Measurements from ENCODE around the gene SNRPA. TPM values are rescaled to one million over a fixed set of nuclear protein-coding genes. Genes with fewer than 3 reads are reported as not detected.
A peak's percentile ranks its signal among the peaks of the same experiment; 100 is the strongest.

The SNRPA gene
- total and polyA plus RNA-seq, 2 of the 13 experiments (the other 11 are each of a cell fraction or from before 2014, with no cell fraction given), result 59.6 to 162 TPM

DNA sequence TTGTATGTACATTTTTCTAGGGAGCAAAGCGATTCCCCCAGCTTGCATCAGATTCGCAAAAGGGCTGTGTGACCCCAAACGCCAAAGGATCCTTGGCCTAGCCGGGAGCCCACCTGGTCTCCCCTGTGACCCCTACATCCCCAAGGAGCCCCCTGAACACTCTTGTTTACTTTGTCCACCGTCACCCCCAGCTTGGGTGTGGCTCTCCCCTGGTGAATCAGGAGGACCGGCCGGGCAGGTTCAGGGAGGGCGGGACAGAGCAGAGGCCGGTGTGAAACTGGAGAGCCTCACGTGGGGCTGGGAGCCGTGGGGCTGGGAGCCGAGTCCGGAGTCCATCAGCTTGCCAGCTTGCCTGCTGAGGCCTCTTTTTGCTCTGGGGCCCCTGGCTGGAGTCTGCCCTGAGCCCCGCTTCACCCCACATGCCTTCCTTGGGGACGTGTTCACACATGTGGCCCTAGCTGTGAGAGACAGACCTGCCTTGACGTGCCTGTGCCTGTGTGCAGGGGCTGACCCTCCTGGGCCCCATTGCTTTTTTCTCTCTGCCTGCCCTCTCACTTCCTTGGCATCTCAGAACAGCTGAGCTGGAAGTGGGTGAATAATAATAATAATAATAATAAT lies 32.1 kb upstream of the SNRPA start (continued):
- TF ChIP-seq, protein P1, sequence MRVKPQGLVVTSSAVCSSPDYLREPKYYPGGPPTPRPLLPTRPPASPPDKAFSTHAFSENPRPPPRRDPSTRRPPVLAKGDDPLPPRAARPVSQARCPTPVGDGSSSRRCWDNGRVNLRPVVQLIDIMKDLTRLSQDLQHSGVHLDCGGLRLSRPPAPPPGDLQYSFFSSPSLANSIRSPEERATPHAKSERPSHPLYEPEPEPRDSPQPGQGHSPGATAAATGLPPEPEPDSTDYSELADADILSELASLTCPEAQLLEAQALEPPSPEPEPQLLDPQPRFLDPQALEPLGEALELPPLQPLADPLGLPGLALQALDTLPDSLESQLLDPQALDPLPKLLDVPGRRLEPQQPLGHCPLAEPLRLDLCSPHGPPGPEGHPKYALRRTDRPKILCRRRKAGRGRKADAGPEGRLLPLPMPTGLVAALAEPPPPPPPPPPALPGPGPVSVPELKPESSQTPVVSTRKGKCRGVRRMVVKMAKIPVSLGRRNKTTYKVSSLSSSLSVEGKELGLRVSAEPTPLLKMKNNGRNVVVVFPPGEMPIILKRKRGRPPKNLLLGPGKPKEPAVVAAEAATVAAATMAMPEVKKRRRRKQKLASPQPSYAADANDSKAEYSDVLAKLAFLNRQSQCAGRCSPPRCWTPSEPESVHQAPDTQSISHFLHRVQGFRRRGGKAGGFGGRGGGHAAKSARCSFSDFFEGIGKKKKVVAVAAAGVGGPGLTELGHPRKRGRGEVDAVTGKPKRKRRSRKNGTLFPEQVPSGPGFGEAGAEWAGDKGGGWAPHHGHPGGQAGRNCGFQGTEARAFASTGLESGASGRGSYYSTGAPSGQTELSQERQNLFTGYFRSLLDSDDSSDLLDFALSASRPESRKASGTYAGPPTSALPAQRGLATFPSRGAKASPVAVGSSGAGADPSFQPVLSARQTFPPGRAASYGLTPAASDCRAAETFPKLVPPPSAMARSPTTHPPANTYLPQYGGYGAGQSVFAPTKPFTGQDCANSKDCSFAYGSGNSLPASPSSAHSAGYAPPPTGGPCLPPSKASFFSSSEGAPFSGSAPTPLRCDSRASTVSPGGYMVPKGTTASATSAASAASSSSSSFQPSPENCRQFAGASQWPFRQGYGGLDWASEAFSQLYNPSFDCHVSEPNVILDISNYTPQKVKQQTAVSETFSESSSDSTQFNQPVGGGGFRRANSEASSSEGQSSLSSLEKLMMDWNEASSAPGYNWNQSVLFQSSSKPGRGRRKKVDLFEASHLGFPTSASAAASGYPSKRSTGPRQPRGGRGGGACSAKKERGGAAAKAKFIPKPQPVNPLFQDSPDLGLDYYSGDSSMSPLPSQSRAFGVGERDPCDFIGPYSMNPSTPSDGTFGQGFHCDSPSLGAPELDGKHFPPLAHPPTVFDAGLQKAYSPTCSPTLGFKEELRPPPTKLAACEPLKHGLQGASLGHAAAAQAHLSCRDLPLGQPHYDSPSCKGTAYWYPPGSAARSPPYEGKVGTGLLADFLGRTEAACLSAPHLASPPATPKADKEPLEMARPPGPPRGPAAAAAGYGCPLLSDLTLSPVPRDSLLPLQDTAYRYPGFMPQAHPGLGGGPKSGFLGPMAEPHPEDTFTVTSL (CRISPR knock-in tag; IDR thresholded peaks at IDR 0.05; ENCODE audit: borderline replicate concordance), result no peak
- TF ChIP-seq SRF (IDR thresholded peaks at IDR 0.05; ENCODE audit: low read depth, low read length) (no peak), DNMT1 (CRISPR knock-in tag; IDR thresholded peaks at IDR 0.05) (no peak), CREM (IDR thresholded peaks at IDR 0.05) (no peak), CREM (CRISPR knock-in tag; IDR thresholded peaks at IDR 0.05) (no peak), ZNF761 (CRISPR knock-in tag; conservative IDR thresholded peaks at IDR 0.05) (no peak), ZNF577 (CRISPR knock-in tag; IDR thresholded peaks at IDR 0.05; ENCODE audit: borderline replicate concordance, low read depth) (no peak), CEBPB (IDR thresholded peaks at IDR 0.05; ENCODE audit: borderline replicate concordance, low read depth, low read length) (no peak), ONECUT2 (CRISPR knock-in tag; IDR thresholded peaks at IDR 0.05) (no peak), ZNF713 (CRISPR knock-in tag; IDR thresholded peaks at IDR 0.05) (0 out of 2 replicates have a peak, but pooled peaks have one; percentile 73)
- TF ChIP-seq, protein P2, sequence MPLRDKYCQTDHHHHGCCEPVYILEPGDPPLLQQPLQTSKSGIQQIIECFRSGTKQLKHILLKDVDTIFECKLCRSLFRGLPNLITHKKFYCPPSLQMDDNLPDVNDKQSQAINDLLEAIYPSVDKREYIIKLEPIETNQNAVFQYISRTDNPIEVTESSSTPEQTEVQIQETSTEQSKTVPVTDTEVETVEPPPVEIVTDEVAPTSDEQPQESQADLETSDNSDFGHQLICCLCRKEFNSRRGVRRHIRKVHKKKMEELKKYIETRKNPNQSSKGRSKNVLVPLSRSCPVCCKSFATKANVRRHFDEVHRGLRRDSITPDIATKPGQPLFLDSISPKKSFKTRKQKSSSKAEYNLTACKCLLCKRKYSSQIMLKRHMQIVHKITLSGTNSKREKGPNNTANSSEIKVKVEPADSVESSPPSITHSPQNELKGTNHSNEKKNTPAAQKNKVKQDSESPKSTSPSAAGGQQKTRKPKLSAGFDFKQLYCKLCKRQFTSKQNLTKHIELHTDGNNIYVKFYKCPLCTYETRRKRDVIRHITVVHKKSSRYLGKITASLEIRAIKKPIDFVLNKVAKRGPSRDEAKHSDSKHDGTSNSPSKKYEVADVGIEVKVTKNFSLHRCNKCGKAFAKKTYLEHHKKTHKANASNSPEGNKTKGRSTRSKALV (CRISPR knock-in tag; IDR thresholded peaks at IDR 0.05), result no peak
- TF ChIP-seq, protein P3, sequence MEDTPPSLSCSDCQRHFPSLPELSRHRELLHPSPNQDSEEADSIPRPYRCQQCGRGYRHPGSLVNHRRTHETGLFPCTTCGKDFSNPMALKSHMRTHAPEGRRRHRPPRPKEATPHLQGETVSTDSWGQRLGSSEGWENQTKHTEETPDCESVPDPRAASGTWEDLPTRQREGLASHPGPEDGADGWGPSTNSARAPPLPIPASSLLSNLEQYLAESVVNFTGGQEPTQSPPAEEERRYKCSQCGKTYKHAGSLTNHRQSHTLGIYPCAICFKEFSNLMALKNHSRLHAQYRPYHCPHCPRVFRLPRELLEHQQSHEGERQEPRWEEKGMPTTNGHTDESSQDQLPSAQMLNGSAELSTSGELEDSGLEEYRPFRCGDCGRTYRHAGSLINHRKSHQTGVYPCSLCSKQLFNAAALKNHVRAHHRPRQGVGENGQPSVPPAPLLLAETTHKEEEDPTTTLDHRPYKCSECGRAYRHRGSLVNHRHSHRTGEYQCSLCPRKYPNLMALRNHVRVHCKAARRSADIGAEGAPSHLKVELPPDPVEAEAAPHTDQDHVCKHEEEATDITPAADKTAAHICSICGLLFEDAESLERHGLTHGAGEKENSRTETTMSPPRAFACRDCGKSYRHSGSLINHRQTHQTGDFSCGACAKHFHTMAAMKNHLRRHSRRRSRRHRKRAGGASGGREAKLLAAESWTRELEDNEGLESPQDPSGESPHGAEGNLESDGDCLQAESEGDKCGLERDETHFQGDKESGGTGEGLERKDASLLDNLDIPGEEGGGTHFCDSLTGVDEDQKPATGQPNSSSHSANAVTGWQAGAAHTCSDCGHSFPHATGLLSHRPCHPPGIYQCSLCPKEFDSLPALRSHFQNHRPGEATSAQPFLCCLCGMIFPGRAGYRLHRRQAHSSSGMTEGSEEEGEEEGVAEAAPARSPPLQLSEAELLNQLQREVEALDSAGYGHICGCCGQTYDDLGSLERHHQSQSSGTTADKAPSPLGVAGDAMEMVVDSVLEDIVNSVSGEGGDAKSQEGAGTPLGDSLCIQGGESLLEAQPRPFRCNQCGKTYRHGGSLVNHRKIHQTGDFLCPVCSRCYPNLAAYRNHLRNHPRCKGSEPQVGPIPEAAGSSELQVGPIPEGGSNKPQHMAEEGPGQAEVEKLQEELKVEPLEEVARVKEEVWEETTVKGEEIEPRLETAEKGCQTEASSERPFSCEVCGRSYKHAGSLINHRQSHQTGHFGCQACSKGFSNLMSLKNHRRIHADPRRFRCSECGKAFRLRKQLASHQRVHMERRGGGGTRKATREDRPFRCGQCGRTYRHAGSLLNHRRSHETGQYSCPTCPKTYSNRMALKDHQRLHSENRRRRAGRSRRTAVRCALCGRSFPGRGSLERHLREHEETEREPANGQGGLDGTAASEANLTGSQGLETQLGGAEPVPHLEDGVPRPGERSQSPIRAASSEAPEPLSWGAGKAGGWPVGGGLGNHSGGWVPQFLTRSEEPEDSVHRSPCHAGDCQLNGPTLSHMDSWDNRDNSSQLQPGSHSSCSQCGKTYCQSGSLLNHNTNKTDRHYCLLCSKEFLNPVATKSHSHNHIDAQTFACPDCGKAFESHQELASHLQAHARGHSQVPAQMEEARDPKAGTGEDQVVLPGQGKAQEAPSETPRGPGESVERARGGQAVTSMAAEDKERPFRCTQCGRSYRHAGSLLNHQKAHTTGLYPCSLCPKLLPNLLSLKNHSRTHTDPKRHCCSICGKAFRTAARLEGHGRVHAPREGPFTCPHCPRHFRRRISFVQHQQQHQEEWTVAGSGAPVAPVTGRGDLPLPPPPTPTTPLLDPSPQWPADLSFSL (CRISPR knock-in tag; IDR thresholded peaks at IDR 0.05), result no peak
- TF ChIP-seq, protein P4, sequence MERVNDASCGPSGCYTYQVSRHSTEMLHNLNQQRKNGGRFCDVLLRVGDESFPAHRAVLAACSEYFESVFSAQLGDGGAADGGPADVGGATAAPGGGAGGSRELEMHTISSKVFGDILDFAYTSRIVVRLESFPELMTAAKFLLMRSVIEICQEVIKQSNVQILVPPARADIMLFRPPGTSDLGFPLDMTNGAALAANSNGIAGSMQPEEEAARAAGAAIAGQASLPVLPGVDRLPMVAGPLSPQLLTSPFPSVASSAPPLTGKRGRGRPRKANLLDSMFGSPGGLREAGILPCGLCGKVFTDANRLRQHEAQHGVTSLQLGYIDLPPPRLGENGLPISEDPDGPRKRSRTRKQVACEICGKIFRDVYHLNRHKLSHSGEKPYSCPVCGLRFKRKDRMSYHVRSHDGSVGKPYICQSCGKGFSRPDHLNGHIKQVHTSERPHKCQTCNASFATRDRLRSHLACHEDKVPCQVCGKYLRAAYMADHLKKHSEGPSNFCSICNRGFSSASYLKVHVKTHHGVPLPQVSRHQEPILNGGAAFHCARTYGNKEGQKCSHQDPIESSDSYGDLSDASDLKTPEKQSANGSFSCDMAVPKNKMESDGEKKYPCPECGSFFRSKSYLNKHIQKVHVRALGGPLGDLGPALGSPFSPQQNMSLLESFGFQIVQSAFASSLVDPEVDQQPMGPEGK (CRISPR knock-in tag; IDR thresholded peaks at IDR 0.05), result peak; percentile 55

Data from HepG2 (cell line).